Vagina (tissue), 2 donors: ENCODE measurements around the gene MT1B.

ENCODE experiments used
- CTCF ChIP-seq, 3 experiments: fragments of 450-650 bp in 2 of 3; fragments of 200-600 bp in 1 of 3; sonication (generic) in 1 of 3; IDR thresholded peaks; one replicate each; pipeline ENCODE4 v1.5.1; 2017 to 2019; ENCODE audit warnings: antibody characterized with exemption in 3 of 3, mild to moderate bottlenecking in 2 of 3, moderate library complexity in 2 of 3
- POLR2A ChIP-seq, 2 donors: fragments of 450-650 bp; IDR thresholded peaks; one replicate each; pipeline ENCODE4 v1.6.1; 2017; ENCODE audit warnings: antibody characterized with exemption in 2 of 2, mild to moderate bottlenecking in 2 of 2, moderate library complexity in 2 of 2
- POLR2AphosphoS5 ChIP-seq, 2 donors: sonication (generic); formaldehyde crosslinking; IDR thresholded peaks; one replicate each; pipeline ENCODE4 v1.9.0; 2017; ENCODE audit warnings: antibody characterized with exemption in 2 of 2, mild to moderate bottlenecking in 2 of 2, low read depth in 1 of 2; ENCODE audit not compliant: insufficient read depth in 1 of 2

- TF ChIP-seq CTCF (IDR thresholded peaks at IDR 0.05) (no peak), POLR2A (IDR thresholded peaks at IDR 0.05) (no peak), POLR2AphosphoS5 (IDR thresholded peaks at IDR 0.05; ENCODE audit: insufficient read depth in 1 of 2, low read depth in 1 of 2) (no peak)
Measured at GRCh38 chr16:56629531-56629930, 22.2 kb upstream of the MT1B start.
